WTC11 (cell line): ENCODE results near the gene KRT82.

Experiments used
- CREB1 ChIP-seq: sonication (generic); formaldehyde crosslinking; IDR thresholded peaks from 2 replicates; pipeline ENCODE4 v1.8.0; 2023; ENCODE audit warnings: mild to moderate bottlenecking, missing genetic modification reagents
- SOX15 ChIP-seq: fragments of 250-450 bp; sonication (Bioruptor Pico); IDR thresholded peaks from 2 replicates; pipeline ENCODE4 v1.9.0; 2021; ENCODE audit warnings: mild to moderate bottlenecking

GRCh38 chr12:52361553-52361952 lies 44.6 kb downstream of the KRT82 start:
- TF ChIP-seq SOX15 (CRISPR knock-in tag) (no peak), CREB1 (CRISPR knock-in tag) (no peak)
